Omental fat pad (tissue), 4 donors: ENCODE measurements around the gene PRKCA. TPM values are rescaled to one million over a fixed set of nuclear protein-coding genes. Genes with fewer than 3 reads are reported as not detected.

Experiments
- ATAC-seq: fragments of 150-250 bp; one replicate; pipeline ENCODE4 v1.9.1; 2016; ENCODE audit warnings: mild to moderate bottlenecking, moderate library complexity; ENCODE audit not compliant: low FRiP score
- DNase-seq: peaks from one replicate; pipeline ENCODE4 v3.0.0-alpha.2; 2019; ENCODE audit warnings: low spot score
- total RNA-seq, 4 donors: library from RNA; depleted of rRNA; stranded (reverse); fragments of >200 nt; gene quantifications; one replicate each; pipeline ENCODE4 v1.1.0, GENCODE V29; 2016
- TF ChIP-seq, protein P1 (sequence below), 3 donors: fragments of 450-650 bp; IDR thresholded peaks; one replicate each; pipeline ENCODE4 v1.5.1; 2016 to 2017; ENCODE audit warnings: antibody characterized with exemption in 3 of 3, mild to moderate bottlenecking in 3 of 3, moderate library complexity in 2 of 3

PRKCA gene
- total RNA-seq, 4 donors from 2014 or later = 6.7 to 14.3 (median 10.3) TPM

DNA sequence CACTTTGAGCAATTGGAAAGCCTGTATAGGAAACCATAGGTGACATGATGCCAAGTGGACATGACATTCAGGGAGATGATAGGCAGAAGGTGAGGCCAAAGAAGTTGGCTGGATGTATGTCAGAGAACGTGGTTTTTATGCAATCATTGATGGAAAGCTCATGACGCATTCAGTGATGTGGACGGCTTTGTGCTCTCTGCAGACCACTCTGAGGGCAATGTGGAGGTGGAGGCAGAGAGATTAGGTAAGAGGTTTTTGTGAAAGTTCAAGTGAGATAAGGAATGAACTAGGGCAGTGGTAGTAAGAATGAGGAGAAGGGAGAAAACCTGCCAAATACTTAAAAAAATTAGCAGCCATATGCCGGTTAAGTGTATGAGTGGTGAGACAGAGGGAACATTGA lies 99.0 kb downstream of the PRKCA start:
- ATAC-seq = no peak
- TF ChIP-seq, protein P1, sequence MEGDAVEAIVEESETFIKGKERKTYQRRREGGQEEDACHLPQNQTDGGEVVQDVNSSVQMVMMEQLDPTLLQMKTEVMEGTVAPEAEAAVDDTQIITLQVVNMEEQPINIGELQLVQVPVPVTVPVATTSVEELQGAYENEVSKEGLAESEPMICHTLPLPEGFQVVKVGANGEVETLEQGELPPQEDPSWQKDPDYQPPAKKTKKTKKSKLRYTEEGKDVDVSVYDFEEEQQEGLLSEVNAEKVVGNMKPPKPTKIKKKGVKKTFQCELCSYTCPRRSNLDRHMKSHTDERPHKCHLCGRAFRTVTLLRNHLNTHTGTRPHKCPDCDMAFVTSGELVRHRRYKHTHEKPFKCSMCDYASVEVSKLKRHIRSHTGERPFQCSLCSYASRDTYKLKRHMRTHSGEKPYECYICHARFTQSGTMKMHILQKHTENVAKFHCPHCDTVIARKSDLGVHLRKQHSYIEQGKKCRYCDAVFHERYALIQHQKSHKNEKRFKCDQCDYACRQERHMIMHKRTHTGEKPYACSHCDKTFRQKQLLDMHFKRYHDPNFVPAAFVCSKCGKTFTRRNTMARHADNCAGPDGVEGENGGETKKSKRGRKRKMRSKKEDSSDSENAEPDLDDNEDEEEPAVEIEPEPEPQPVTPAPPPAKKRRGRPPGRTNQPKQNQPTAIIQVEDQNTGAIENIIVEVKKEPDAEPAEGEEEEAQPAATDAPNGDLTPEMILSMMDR (IDR thresholded peaks at IDR 0.05) = no peak

DNA sequence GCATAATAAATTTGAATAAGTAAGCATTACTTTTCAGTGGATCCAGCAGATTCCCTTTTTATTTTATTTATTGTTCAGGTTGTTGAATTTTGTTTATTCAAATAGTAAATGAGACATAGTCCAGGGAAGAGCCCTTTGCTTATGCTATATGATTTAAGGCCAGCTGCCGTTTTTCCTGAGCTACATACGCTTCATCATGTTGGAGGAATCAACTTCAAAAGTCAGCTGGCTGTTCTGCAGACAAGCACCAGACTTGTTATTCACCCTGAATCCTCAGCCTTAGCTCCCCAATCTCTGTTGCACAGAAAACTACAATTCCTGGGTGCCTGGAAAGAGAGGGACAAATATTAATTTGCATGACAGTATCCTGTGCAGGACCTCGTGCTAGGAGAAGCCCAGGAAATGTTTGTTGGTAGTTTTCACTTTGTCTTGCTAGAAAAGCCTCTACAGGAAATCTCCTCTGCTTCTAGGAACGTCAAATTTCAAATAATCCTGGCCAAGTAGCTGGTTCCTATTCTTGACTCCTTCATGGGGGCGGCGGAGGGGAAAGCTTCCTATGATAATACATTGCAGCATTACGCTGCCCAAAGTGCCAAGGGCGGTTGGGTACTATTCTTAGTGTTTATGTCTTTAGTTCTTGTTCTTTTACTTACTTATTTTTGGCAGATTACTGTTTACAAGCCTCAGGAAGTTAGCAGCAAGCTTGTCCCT lies 101.6 kb downstream of the PRKCA start:
- TF ChIP-seq, protein P1 (IDR thresholded peaks at IDR 0.05) = no peak
- no peak for DNase-seq
- ATAC-seq = no peak

More for the DNA sequence above, 99.0 kb downstream of the PRKCA start:
- no peak for DNase-seq

DNA sequence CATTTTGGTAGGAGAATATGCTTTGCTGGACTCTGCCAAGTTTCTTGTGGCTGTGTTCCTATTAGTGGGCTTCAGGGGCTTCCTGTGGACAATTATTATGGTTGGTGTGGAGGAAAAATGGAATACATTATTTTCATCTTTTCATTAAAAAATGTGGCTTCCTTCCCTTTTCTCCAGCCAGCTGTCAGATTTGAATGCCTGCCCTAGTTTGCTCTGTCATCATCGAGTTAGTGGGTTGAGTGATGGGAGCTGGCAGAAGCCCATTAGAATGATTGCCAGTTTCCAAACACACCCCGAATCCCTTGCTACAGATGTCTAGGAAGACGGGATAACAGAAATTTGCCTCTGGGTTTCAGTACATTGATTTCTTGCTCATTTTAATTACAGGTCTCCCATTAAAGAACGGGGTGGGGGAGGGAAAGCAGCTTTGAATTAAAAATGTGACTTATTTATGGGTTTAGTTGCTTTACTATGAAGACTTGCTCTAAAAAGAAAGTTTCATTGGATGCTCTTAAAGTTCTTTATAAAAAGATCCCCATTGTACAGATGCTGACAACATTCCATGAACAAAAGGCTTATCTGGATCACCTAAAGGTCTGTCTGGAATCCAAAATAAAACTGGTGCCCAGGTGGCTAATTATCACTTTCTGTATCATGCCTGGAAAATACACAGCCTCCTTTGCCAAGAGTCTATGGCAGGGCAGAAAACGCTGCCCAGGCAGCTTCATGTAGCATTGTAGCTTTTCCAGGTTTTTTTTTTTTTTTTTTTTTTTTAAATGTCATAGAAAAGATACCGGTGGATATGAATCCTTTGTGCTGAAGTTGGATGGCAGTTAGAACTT lies 103.6 kb downstream of the PRKCA start:
- ATAC-seq (no peak), DNase-seq (no peak)
- TF ChIP-seq, protein P1 (IDR thresholded peaks at IDR 0.05) = no peak

DNA sequence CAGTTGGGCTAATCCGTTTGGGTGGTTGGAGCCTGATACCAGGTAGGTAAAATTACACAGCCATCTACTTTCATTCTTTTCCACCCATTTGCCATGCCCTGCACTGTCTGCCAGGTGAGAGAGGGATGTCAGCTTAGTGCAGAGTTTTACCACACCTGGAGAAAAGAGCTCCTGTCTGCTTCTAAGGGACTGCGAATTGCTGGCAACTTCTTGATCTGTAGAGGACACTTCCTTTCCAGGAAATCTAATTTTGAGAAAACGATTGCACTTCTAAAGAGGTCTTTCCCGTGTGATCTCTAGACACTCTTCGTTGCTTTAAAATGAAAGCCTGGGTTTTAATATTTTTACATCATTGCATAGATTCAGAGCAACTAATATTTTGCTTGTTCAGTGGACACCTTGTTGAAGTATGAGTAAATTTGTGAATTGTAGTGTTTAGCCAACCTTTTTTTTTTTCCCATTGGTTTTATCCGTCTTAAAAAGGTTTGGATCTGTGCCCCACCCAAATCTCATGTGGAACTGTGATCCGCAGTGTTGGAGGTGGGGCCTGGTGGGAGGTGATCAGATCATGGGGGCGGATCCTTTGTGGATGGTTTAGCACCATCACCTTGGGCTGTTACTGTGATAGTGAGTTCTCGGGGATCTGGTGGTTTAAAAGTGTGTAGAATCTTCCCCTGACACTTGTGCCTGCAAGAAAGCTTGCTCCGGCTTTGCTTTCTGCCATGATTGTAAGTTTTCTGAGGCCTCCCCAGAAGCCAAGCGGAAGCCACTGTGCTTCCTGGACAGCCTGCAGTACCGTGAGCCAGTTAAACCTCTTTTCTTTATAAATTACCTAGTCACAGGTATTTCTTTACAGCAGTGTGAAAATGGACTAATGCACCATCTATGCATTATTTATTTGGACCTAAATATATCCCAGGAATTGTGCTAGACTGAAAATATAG lies 104.6 kb downstream of the PRKCA start:
- ATAC-seq = no peak
- no peak for DNase-seq
- TF ChIP-seq, protein P1 (IDR thresholded peaks at IDR 0.05) = no peak

DNA sequence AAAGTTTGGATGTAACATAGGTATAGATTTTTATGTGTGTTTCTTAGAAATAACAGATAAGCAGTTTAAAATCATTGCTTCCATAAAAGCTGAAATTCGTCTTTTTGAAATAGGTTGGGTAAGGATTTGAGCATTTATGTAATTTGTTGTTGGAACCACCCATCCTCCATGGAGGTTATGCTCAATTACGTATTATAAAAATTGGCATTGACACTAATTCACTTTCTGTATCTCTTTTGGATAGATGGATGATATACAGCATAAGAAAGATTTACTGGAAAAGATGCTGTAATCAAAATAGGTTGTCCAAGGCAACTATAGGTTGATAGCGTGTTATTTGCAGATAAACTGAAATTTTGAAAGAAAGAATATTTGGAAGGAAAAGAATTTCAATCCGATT lies 105.5 kb downstream of the PRKCA start:
- DNase-seq = no peak
- ATAC-seq = no peak
- TF ChIP-seq, protein P1 (IDR thresholded peaks at IDR 0.05) = no peak

DNA sequence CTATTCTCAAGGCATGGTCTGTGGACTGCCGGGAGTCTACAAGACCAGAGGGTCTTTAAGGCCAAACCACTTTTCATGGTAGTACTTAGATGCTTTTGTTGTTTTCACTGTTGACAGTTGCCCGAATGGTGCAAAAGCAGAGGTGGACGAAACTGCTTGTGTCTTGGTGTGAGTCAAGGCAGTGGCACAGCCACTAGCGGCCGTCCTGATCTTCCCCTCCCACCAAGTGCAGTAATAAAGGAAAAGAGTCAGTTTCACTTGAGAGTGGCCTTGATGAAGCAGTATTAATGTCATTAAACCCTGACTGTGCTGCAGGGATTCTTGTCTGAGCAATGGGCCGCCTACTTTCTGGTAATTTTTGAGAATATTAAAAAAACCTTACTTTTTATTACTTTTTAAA lies 109.1 kb downstream of the PRKCA start:
- TF ChIP-seq, protein P1 (IDR thresholded peaks at IDR 0.05) = no peak
- DNase-seq (no peak), ATAC-seq (no peak)
